ENCODE measurements around the gene PRTN3.

Gene PRTN3

DNA sequence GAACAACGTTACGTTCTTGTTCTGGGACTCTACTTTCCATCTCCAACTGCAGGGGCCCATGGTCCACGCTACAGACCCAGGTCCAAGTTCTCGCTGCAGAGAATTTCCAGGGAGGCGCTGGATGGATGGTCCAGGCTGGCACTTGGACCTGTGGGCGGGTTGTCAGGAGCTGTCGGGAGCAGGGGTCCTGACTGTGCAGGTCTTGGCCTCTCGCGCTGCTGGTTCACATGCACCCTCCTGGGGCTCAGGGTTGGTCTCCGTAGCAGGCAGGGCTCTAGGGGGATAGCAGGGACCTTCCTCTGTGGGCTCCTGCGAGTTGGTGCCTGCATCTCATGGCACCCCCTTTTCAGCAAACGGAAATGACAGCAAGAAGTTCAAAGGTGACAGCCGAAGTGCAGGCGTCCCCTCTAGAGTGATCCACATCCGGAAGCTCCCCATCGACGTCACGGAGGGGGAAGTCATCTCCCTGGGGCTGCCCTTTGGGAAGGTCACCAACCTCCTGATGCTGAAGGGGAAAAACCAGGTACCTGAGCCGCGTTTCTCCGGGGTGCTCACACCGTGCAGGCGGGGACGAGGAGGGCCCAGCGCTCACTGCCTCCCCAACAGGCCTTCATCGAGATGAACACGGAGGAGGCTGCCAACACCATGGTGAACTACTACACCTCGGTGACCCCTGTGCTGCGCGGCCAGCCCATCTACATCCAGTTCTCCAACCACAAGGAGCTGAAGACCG, 36.9 kb upstream of the PRTN3 start:
- DNase-seq, result no peak

DNA sequence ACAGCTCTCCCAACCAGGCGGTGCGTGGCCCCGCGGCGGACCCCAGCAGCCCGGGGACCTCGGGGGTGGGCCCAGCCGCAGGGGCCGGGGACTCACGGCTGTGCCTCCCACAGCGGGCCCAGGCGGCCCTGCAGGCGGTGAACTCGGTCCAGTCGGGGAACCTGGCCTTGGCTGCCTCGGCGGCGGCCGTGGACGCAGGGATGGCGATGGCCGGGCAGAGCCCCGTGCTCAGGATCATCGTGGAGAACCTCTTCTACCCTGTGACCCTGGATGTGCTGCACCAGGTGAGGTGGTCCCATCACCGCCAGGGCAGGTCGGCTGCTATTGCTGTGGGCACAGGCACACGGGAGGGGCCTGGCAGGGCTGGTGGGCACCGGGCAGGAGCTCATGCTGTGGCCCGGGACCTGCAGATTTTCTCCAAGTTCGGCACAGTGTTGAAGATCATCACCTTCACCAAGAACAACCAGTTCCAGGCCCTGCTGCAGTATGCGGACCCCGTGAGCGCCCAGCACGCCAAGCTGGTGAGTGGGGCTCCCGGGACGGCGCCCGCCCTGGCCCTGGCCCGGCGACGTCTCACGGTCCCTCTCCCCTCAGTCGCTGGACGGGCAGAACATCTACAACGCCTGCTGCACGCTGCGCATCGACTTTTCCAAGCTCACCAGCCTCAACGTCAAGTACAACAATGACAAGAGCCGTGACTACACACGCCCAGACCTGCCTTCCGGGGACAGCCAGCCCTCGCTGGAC, 36.2 kb upstream of the PRTN3 start:
- no peak for DNase-seq

DNA sequence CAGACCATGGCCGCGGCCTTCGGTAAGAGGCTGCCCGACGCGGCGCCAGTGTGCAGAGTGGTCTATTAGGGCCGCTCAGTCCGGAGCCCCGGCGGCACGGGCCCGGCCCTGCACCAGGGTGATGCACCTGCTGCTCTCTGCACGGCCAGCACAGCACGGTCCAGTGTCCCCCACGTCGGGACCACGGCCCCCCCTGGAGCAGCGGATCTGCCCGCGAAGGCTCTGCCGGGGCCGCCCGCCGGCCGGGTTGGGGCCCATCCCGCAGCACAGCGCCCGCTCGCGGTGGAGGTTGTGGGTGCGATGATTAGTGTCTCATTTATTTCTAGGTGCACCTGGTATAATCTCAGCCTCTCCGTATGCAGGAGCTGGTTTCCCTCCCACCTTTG, 35.6 kb upstream of the PRTN3 start:
- DNase-seq, result no peak

DNA sequence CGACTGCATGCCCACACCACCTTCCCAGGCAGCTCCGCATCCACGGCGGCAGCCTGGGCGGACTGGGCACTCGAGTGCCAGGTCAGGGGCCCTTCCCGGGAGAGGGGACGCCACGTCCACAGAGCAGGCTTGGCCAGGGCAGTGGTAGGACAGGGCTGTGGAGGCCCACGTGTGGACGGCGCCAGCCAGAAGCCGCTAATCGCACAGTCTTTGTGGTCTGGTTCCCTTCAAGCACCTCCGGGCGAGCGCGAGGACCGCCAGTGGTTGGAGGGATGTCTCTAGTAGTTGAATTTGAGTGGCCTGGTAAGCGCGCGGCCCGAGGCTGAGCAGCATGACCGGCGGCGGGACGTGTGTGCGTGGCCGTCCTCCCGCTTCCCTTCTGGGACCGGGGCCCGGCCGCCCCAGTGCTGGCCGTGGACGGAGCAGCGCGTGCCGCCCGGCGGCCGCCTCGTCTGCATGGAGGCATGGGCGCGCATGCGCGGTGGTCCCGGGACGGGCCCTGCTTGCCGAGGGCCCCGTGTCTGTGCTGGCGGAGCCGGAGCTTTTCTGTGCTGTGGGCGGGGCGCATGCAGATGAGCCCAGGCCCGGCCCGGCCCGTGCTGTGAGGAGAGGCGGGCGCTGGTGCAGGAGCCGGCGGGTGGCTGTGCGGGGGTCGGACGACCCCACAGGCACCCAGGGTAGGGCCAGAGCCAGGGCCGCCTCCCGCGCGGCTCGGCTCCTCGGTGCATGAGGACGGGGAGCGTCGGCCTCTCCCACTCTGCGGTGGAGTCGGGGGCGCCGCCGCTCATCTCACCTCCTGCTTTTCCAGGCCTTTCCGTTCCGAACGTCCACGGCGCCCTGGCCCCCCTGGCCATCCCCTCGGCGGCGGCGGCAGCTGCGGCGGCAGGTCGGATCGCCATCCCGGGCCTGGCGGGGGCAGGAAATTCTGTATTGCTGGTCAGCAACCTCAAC, 34.9 kb upstream of the PRTN3 start:
- no peak for DNase-seq

DNA sequence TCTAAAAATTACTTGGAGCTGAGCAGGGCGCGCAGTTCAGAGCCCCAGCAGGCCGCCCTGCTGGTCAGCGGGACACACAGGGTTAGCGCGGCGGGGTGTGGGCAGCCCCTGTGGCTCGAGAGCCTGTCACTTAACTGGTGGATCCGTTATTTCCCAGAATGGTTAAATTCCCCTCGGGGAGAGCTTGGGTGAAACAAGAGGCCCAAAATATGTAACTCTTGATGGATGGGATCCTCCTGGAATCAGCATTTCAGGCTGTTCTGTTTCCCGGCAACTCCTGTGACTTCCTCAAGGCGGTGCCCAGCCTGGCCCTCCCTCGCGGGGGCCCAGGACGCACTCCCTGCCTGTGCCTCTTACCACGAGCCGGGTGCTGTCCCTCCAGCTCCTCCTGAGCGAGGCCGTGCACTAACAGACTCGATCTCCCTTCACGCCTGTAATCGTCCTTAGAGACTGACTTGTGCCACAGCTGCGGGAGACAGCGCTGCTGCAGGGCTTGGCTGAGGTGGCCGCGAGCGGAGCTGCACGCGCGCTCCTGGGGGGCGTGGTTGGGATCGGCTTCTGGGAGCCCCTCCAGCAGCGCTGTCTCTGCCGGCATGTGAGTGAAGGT, 33.9 kb upstream of the PRTN3 start:
- DNase-seq, result no peak

DNA sequence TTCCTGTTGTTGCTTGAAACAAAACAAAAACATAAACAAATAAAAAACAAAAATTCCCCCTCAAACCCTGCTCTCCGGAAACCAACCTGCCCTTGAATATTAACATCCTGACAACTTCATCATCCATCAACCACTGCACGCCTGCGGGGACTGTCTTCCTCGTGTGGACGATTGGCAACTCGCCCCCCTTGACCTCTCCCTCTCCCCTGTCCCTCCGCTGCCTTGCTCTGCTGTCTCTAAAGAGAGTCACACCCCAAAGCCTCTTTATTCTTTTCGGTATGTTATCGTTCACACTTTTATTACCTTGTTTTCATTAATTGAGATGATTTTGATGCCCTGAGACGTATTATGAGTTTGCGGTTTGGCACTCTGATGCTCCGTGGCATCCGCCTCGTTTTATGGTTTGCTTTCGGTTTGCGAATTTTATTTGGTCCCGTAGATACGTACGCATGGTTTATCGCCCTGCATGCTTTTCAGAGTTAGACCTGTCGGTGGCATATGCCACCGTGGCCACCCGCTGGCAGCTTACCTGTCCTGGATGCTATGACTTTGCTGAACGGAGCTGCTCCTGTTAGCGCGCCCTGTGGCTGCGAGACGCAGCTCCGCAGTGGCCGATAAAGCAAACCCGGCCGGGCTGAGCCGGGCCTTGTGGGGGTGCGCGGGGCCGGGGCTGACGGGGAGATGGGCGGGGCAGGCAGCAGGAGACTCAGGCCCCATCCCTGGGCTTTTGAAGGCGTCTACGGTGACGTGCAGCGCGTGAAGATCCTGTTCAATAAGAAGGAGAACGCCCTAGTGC, 33.0 kb upstream of the PRTN3 start:
- DNase-seq, result no peak

DNA sequence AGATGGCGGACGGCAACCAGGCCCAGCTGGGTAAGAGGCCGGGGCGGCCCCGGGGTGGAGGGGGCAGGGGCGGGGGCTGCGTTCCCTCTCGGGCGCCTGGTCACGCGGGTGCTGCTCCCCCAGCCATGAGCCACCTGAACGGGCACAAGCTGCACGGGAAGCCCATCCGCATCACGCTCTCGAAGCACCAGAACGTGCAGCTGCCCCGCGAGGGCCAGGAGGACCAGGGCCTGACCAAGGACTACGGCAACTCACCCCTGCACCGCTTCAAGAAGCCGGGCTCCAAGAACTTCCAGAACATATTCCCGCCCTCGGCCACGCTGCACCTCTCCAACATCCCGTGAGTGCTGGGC, 32.4 kb upstream of the PRTN3 start:
- DNase-seq, result no peak

DNA sequence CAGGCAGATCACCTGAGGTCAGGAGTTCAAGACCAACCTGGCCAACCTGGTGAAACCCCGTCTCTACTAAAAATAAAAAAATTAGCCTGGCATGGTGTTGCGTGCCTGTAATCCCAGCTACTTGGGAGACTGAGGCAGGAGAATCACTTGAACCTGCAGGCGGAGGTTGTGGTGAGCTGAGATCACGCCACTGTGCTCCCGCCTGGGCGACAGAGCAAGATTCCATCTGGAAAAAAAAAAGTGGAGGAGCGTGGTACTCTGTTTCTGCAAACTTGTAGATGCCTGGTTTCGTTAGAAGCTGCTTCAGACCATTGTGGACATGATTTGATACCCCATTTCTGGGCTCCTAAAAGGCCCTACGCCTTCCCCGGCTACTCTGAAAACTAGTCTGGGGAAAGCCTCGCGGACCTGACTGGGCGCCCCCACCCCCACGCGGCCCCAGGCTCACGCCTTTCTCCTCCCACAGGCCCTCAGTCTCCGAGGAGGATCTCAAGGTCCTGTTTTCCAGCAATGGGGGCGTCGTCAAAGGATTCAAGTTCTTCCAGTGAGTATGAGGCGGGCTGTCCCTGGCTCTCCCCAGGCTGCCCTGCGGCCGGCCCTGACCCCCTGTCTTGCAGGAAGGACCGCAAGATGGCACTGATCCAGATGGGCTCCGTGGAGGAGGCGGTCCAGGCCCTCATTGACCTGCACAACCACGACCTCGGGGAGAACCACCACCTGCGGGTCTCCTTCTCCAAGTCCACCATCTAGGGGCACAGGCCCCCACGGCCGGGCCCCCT, 30.5 kb upstream of the PRTN3 start:
- DNase-seq, result no peak

DNA sequence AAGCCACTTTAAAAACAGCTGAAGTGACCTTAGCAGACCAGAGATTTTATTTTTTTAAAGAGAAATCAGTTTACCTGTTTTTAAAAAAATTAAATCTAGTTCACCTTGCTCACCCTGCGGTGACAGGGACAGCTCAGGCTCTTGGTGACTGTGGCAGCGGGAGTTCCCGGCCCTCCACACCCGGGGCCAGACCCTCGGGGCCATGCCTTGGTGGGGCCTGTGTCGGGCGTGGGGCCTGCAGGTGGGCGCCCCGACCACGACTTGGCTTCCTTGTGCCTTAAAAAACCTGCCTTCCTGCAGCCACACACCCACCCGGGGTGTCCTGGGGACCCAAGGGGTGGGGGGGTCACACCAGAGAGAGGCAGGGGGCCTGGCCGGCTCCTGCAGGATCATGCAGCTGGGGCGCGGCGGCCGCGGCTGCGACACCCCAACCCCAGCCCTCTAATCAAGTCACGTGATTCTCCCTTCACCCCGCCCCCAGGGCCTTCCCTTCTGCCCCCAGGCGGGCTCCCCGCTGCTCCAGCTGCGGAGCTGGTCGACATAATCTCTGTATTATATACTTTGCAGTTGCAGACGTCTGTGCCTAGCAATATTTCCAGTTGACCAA, 29.8 kb upstream of the PRTN3 start:
- no peak for DNase-seq

DNA sequence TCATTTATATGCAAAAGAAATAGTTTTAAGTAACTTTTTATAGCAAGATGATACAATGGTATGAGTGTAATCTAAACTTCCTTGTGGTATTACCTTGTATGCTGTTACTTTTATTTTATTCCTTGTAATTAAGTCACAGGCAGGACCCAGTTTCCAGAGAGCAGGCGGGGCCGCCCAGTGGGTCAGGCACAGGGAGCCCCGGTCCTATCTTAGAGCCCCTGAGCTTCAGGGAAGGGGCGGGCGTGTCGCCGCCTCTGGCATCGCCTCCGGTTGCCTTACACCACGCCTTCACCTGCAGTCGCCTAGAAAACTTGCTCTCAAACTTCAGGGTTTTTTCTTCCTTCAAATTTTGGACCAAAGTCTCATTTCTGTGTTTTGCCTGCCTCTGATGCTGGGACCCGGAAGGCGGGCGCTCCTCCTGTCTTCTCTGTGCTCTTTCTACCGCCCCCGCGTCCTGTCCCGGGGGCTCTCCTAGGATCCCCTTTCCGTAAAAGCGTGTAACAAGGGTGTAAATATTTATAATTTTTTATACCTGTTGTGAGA, 29.2 kb upstream of the PRTN3 start:
- DNase-seq, result no peak

DNA sequence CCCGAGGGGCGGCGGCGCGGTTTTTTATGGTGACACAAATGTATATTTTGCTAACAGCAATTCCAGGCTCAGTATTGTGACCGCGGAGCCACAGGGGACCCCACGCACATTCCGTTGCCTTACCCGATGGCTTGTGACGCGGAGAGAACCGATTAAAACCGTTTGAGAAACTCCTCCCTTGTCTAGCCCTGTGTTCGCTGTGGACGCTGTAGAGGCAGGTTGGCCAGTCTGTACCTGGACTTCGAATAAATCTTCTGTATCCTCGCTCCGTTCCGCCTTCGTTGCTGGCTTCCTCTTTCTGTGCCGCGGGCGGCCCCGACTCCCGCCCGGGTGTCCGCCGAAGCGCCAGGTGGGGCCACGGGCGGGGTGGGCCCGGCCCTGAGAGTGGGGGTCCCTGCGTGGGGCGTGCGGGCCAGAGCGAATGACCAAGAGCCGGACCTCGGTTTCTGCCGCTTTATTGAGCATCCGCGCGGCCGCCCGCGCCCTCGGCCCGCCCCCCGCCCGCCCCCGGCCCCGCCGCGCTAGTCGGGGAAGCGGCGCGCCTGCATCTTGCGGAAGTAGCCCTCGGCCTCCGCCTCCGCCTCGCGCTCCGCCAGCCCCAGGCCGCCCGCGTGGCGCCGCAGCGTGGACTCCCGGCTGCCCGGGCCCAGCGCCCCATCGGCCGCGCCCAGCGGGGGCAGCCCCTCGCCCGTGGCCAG, 28.6 kb upstream of the PRTN3 start:
- no peak for DNase-seq

DNA sequence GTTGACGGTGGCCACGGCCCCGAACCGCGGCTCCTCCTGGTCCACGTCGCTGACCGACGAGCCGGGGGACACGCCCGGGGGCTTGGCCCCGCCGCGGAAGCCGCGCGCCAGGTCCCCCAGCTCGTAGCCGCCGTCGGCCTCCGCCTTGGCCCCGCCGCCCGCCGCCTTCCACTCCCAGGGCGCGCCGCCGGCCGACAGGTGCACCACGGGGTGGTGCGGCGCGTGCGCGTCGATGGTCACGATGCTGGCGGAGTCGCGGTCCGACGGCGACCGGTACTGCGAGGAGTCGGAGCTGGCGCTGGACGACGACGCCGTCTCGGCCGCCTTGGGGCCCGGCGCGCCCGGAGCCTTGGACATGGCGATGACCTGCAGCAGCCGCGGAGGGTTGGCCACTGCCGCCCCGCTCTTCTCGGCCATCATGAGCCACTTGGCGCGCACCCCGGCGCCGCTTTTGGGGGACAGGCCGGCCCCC, 28.0 kb upstream of the PRTN3 start:
- no peak for DNase-seq

DNA sequence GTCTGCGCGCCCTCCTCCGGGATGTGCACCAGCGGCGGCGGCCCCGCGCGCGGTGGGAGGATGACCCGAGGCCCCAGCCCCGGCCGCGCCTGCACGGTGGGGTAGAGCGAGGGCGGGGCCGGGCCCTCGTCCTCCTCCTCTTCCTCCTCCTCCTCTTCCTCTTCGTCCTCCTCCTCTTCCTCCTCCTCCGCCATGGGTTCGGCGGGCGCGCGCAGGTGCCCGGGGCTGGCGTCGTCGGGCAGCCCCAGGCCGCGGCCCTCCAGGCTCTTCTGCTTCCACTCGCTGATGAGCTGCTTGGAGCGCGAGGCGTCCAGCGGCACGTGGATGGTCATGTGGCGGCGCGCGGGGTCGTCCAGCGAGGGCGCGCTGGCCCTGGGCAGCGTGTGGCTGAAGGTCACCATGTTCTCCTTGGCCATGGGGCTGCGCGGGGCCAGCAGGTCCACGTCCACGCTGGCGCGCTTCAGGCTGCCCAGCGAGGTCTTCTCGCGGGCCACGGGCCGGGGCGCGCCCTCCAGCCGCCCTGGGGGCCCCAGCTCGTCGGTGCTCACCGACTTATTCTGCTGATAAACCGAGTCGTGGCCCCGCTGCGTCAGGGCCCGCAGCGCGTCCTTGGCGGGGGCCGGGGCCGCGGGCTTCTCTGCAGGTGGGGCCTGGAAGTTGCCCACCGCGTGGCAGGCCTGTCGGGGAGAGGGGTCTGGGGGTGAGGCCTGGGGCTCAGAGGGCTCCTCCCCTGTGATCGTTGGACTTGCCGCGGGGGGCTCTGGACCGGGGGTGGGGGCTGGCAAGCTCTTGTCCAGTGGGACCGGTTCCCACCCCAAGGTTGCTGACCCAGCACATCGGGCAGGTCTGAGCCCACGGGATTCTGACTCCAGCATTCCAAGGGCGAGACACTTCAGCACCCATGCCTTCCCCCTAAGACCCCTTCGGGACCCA, 27.3 kb upstream of the PRTN3 start:
- no peak for DNase-seq

DNA sequence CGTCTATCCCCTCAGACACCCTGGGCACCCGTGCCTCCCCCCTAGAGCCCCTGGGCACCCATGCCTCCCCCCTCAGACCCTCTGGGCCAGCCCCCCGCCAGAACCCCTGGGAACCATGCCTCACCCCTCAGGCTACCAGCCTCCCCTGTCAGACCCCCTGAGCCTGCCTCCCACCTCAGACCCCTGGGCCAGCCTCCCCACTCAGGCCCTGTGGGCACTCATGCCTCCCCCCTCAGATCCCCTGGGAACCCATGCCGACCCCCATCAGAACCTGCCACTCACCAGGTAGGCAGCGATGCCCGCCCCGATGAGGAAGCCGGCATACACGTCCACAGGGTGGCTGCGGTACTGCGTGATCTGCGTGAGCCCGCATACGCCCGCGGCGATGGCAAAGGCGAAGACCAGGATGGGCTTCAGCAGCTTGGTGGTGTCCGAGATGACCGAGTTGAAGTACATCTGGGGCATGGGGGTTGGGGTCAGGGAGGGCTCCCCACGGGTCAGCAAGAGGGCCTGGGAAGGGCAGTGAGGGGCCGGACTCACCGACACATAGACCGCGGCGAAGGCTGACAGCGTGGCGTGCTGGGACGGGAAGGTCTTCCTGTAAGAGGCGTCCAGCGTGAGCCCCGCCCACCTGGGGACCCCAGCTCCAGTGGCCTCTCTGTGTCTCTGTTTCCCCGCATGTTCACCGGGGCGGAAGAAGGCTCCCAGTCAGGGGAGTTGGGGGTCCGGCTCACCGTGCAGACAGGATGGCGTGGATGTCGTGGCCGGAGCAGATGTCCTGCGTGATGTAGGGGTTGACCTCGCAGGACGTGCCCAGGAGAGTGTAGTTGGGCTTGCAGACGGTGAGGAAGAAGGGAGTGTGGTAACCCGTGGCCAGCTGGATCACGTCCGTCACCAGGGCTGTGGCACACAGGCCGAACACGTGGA, 26.4 kb upstream of the PRTN3 start:
- no peak for DNase-seq

DNA sequence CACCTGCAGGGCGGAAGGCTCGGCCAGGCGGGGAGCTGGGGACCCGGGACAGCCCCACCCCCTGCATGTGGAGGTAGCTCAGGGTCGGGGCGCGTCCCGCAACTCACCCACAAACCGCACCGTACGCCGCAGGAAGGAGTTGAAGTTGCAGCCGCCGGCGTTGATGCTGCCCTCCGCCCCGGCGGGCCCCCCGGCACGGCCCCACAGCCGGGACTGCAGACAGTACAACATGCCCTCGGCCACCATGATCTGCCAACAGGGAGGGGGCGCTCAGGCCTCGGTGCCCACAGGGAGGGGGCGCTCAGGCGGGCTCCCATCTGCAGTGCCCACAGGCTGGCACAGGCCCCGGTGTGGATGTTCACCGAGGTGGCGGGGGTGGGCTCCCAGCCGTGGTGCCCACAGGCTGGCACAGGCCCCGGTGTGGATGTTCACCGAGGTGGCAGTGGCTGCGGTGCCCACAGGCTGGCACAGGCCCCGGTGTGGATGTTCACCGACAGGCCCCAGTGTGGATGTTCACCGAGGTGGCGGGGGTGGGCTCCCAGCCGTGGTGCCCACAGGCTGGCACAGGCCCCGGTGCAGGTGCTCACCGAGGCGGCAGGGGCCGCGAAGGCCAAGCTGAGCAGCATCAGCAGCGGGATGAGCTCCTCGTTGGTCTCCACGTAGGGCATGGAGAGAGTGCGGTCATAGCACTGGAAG, 25.6 kb upstream of the PRTN3 start:
- DNase-seq, result no peak

DNA sequence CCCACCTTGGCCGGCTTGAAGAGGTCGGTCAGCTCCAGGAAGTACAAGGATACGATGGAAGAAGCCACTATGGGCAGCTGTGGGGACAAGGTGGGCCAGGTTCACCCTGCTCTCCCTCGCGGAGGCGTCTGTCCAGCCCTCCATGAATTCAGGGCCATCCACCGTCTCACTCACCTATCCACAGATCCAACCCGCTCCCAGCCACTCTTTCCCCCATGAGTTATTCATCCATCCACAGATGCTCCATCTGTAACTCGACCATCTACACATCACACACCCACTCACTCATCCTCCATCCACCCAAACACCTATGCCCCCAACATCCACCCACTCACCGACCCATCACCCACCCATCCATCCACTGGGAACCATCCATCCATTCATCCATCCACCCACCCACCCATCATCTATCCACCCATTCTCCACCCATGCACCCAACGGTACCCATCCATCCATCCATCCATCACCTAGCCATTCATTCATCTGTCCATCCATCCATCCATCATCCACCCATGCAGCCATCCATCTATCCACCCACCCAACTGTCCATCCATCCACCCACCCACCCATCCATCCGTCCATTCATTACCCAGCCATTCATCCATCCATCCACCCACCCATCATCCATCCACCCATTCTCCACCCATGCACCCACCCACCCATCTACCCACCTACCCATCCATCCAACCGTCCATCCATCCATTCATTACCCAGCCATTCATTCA, 24.9 kb upstream of the PRTN3 start:
- DNase-seq, result no peak

Measured in GDM1 (cell line).